CD14-positive monocyte (primary cell): ENCODE results near the gene CNN3. TPM values are rescaled to one million over a fixed set of nuclear protein-coding genes. Genes with fewer than 3 reads are reported as not detected.

ENCODE experiments used
- DNase-seq, 3 donors: peaks; one replicate each; pipeline ENCODE4 v3.0.0-alpha.2; 2011 to 2022
- H2AFZ ChIP-seq: 2 replicates; pipeline ENCODE4 v1.6.0; 2012; ENCODE audit warnings: mild to moderate bottlenecking, low read depth, low read length, inconsistent platforms; ENCODE audit not compliant: insufficient read depth, poor library complexity, severe bottlenecking
- H3K27ac ChIP-seq, 2 donors: 1 replicate in 1 of 2; 2 replicates in 1 of 2; pipeline ENCODE4 v1.5.1; 2012 to 2013; ENCODE audit warnings: low read length in 2 of 2, control low read depth in 1 of 2, inconsistent platforms in 1 of 2, low read depth in 1 of 2, mild to moderate bottlenecking in 1 of 2
- H3K27me3 ChIP-seq, 2 donors: one replicate each; pipeline versions ENCODE4 v1.6.0 to v1.6.1; 2011 to 2013; ENCODE audit warnings: low read length in 2 of 2; ENCODE audit not compliant: control insufficient read depth in 2 of 2, insufficient read depth in 2 of 2
- H3K36me3 ChIP-seq, 2 donors: replicated peaks in 1 of 2; 1 replicate in 1 of 2; 2 replicates in 1 of 2; pipeline versions ENCODE4 v1.5.1 to v1.6.1; 2012 to 2013; ENCODE audit warnings: low read length in 2 of 2, control low read depth in 1 of 2, inconsistent platforms in 1 of 2, mild to moderate bottlenecking in 1 of 2; ENCODE audit not compliant: insufficient read depth in 2 of 2, control insufficient read depth in 1 of 2
- H3K4me1 ChIP-seq, 2 donors: 1 replicate in 1 of 2; 2 replicates in 1 of 2; pipeline versions ENCODE4 v1.5.1 to v1.6.1; 2012 to 2013; ENCODE audit warnings: low read length in 2 of 2, control low read depth in 1 of 2, inconsistent platforms in 1 of 2, mild to moderate bottlenecking in 1 of 2, moderate library complexity in 1 of 2; ENCODE audit not compliant: insufficient read depth in 2 of 2, control insufficient read depth in 1 of 2
- H3K4me2 ChIP-seq: replicated peaks from 2 replicates; pipeline ENCODE3; 2012; ENCODE audit warnings: low read length, moderate library complexity, mild to moderate bottlenecking; ENCODE audit not compliant: poor library complexity, severe bottlenecking; ENCODE audit errors: extremely low read depth
- H3K4me3 ChIP-seq, 3 experiments: fragments of 200-600 bp in 1 of 3; sonication (generic) in 1 of 3; replicated peaks in 1 of 3; 1 replicate in 2 of 3; 2 replicates in 1 of 3; pipeline ENCODE4 v1.5.1; 2011 to 2013; ENCODE audit warnings: low read length in 3 of 3, mild to moderate bottlenecking in 3 of 3, control low read depth in 2 of 3, low read depth in 2 of 3, inconsistent platforms in 1 of 3, moderate library complexity in 1 of 3
- H3K79me2 ChIP-seq: 2 replicates; pipeline ENCODE4 v1.6.0; 2012; ENCODE audit warnings: mild to moderate bottlenecking, control low read depth, inconsistent platforms, low read length, moderate library complexity; ENCODE audit not compliant: insufficient read depth
- H3K9ac ChIP-seq: 2 replicates; pipeline ENCODE4 v1.6.0; 2017; ENCODE audit warnings: low read length, mild to moderate bottlenecking; ENCODE audit not compliant: insufficient read depth, poor library complexity, severe bottlenecking
- H3K9me3 ChIP-seq, 2 donors: replicated peaks in 1 of 2; 1 replicate in 1 of 2; 2 replicates in 1 of 2; pipeline versions ENCODE4 v1.5.1 to v1.6.1; 2012 to 2013; ENCODE audit warnings: low read length in 2 of 2, control low read depth in 1 of 2; ENCODE audit not compliant: control insufficient read depth in 1 of 2, insufficient read depth in 1 of 2
- H4K20me1 ChIP-seq: 2 replicates; pipeline ENCODE4 v1.6.0; 2012; ENCODE audit warnings: mild to moderate bottlenecking, low read length, control low read depth, moderate library complexity; ENCODE audit not compliant: insufficient read depth
- H3K27ac Mint-ChIP-seq, 7 donors: one replicate each; pipeline ENCODE4 v1.8.0; 2020; ENCODE audit warnings: mild to moderate bottlenecking in 7 of 7, mixed read lengths in 7 of 7, moderate library complexity in 6 of 7, inconsistent platforms in 2 of 7
- H3K27me3 Mint-ChIP-seq, 3 donors: one replicate each; pipeline ENCODE4 v1.8.0; 2021 to 2022; ENCODE audit warnings: low read depth in 3 of 3, mild to moderate bottlenecking in 3 of 3, mixed read lengths in 3 of 3, moderate library complexity in 3 of 3, inconsistent platforms in 1 of 3
- H3K36me3 Mint-ChIP-seq, 2 donors: one replicate each; pipeline ENCODE4 v1.8.0; 2020; ENCODE audit warnings: mixed read lengths in 2 of 2, inconsistent platforms in 1 of 2, mild to moderate bottlenecking in 1 of 2
- H3K4me1 Mint-ChIP-seq: one replicate; pipeline ENCODE4 v1.8.0; 2020; ENCODE audit warnings: mild to moderate bottlenecking, mixed read lengths
- H3K4me3 Mint-ChIP-seq, 2 donors: one replicate each; pipeline ENCODE4 v1.8.0; 2020; ENCODE audit warnings: mild to moderate bottlenecking in 2 of 2, mixed read lengths in 2 of 2, moderate library complexity in 1 of 2
- H3K9me3 Mint-ChIP-seq, 7 donors: one replicate each; pipeline ENCODE4 v1.8.0; 2020 to 2022; ENCODE audit warnings: mixed read lengths in 7 of 7, mild to moderate bottlenecking in 6 of 7, moderate library complexity in 6 of 7, inconsistent platforms in 2 of 7
- WGBS: methylation state at CpG from one replicate; pipeline ENCODE4 v1.1.5; 2013; ENCODE audit warnings: missing lambda C conversion rate; ENCODE audit not compliant: insufficient coverage; 5-methylcytosine and 5-hydroxymethylcytosine counted together
- intact Hi-C, 2 donors: fragments of 100-400 bp; cut with micrococcal nuclease; formaldehyde crosslinking; loops; one replicate each; pipeline versions ENCODE4 v1.15.0 to v1.15.1; 2023
- polyA plus RNA-seq, 3 donors: library from polyadenylated mRNA; depleted of rRNA in 1 of 3; unstranded in 2 of 3; stranded (reverse) in 1 of 3; fragments of 300-500 nt in 2 of 3; fragments of >200 nt in 1 of 3; fragmentation: Illumina TruSeq in 2 of 3; gene quantifications; 1 replicate in 2 of 3; 2 replicates in 1 of 3; pipeline ENCODE4 v1.2.3, GENCODE V29; 2012 to 2021
- TF ChIP-seq, protein P1 (sequence below): fragments of 200-600 bp; IDR thresholded peaks from one replicate; pipeline ENCODE4 v1.8.0; 2022; ENCODE audit warnings: antibody characterized with exemption, mild to moderate bottlenecking

CNN3 gene
- polyA plus RNA-seq, 3 donors, result 0.08 to 0.09 (median 0.08) TPM

DNA sequence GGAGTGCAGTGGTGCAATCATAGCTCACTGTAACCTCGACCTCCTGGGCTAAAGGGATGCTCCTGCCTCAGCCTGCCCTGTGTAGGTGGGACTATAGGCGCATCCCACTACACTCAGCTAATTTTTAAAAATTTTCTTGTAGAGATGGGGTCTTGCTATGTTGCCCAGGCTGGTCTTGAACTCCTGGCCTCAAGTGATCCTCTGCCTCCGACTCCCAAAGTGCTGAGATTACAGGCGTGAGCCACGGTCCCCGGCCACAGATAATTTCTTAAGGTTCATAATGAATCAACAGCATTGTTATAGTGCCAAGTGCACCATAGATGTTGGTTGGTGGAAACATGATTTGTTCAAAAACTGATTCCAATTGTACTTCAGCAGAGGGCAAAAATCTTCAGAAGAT is 42.2 kb upstream of the CNN3 start:
- TF ChIP-seq, protein P1, sequence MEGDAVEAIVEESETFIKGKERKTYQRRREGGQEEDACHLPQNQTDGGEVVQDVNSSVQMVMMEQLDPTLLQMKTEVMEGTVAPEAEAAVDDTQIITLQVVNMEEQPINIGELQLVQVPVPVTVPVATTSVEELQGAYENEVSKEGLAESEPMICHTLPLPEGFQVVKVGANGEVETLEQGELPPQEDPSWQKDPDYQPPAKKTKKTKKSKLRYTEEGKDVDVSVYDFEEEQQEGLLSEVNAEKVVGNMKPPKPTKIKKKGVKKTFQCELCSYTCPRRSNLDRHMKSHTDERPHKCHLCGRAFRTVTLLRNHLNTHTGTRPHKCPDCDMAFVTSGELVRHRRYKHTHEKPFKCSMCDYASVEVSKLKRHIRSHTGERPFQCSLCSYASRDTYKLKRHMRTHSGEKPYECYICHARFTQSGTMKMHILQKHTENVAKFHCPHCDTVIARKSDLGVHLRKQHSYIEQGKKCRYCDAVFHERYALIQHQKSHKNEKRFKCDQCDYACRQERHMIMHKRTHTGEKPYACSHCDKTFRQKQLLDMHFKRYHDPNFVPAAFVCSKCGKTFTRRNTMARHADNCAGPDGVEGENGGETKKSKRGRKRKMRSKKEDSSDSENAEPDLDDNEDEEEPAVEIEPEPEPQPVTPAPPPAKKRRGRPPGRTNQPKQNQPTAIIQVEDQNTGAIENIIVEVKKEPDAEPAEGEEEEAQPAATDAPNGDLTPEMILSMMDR, result no peak

DNA sequence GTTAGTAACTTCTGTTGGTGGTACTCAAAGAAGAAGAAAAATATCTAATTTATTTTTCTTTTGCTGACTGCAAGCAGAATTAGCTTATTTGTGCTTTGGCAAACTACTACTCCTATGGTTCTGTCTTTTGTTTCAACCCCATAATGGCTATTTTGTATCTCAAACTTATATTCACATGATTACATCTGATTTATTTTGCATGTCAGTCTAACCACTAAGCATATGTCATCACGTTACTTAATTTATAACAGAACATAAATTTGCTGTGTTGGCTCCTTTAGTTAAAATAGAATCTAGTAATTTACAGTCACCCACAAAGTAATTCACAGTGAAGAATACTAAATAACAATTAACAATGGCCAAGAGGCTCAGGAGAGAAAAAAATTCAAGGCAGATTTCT is 39.1 kb upstream of the CNN3 start:
- TF ChIP-seq, protein P1, result no peak
- H3K9ac ChIP-seq, result no peak overlapping the region
- intact Hi-C loops, result no loop called here

More for the DNA sequence above, 42.2 kb upstream of the CNN3 start:
- intact Hi-C loops, result no loop called here
- Mint-ChIP-seq H3K4me3 (no peak overlapping the region), H3K27me3 (peaks cover 0 to 2% (median 1%) of the 10 kb centered on the region in 3 donors), H3K9me3 (no peaks in the 10 kb centered on the region), H3K36me3 (no peaks in the 10 kb centered on the region), H3K27ac (no peak overlapping the region), H3K4me1 (no peaks in the 10 kb centered on the region)
- Histone ChIP-seq H4K20me1 (no peaks in the 10 kb centered on the region), H3K9me3 (no peaks in the 10 kb centered on the region), H2AFZ (no peak overlapping the region), H3K9ac (no peak overlapping the region), H3K27ac (no peak overlapping the region), H3K36me3 (no peaks in the 10 kb centered on the region), H3K27me3 (no peaks in the 10 kb centered on the region), H3K4me3 (no peak overlapping the region), H3K79me2 (no peaks in the 10 kb centered on the region), H3K4me1 (no peaks in the 10 kb centered on the region), H3K4me2 (no peak overlapping the region)
- WGBS, result no CpG with 5 or more reads among the region's 6 CpGs
- DNase-seq, result no peak

More for the DNA sequence above, 39.1 kb upstream of the CNN3 start:
- no peak overlapping the region for H3K4me3 ChIP-seq
- no CpG with 5 or more reads among the region's 1 CpG for WGBS
- Mint-ChIP-seq H3K27ac (no peak overlapping the region), H3K4me3 (no peak overlapping the region), H3K9me3 (no peaks in the 10 kb centered on the region), H3K36me3 (no peaks in the 10 kb centered on the region), H3K27me3 (no peaks in the 10 kb centered on the region), H3K4me1 (peaks cover 17% of the 10 kb centered on the region)
- H3K4me1 ChIP-seq, result peaks cover 11% of the 10 kb centered on the region in 2 donors
- H3K4me2 ChIP-seq, result no peak overlapping the region
- no peaks in the 10 kb centered on the region for H3K9me3 ChIP-seq
- no peaks in the 10 kb centered on the region for H4K20me1 ChIP-seq
- H3K27me3 ChIP-seq, result no peaks in the 10 kb centered on the region
- H3K36me3 ChIP-seq, result no peaks in the 10 kb centered on the region
- H3K27ac ChIP-seq, result no peak overlapping the region
- no peak for DNase-seq
- no peak overlapping the region for H2AFZ ChIP-seq
- H3K79me2 ChIP-seq, result no peaks in the 10 kb centered on the region
